WERI-Rb-1 (cell line): ENCODE measurements around the gene COL4A5.
"Not testable (repeated sequence)": the region's sequence is repeated elsewhere in the genome, so short reads cannot be mapped to it uniquely, and the experiment has no call there.

ENCODE experiments used
- DNase-seq: peaks from one replicate; pipeline ENCODE4 v3.0.0-alpha.2; 2020
- H3K27ac ChIP-seq: fragments of 250-450 bp; sonication (Bioruptor Pico); 2 replicates; pipeline ENCODE4 v1.5.1; 2020; ENCODE audit warnings: mild to moderate bottlenecking, moderate library complexity
- H3K27me3 ChIP-seq: fragments of 250-450 bp; sonication (Bioruptor Pico); 2 replicates; pipeline ENCODE4 v1.5.1; 2021; ENCODE audit warnings: mild to moderate bottlenecking, low read depth, moderate library complexity; ENCODE audit not compliant: insufficient read depth, severe bottlenecking
- H3K36me3 ChIP-seq: fragments of 250-450 bp; sonication (Bioruptor Pico); 2 replicates; pipeline ENCODE4 v1.5.1; 2020; ENCODE audit warnings: mild to moderate bottlenecking, moderate library complexity
- H3K4me3 ChIP-seq: 2 replicates; pipeline ENCODE4 v1.5.1; 2011; ENCODE audit warnings: low read depth, mild to moderate bottlenecking, control low read depth, low read length
- H3K9me3 ChIP-seq: fragments of 250-450 bp; sonication (Bioruptor Pico); 2 replicates; pipeline ENCODE4 v1.5.1; 2021; ENCODE audit warnings: mild to moderate bottlenecking, moderate library complexity; ENCODE audit not compliant: severe bottlenecking
- TF ChIP-seq, protein P1 (sequence below): IDR thresholded peaks from 2 replicates; pipeline ENCODE4 v1.5.1; 2011; ENCODE audit warnings: low read depth, mild to moderate bottlenecking, control low read depth, inconsistent platforms, low read length

Gene COL4A5

DNA sequence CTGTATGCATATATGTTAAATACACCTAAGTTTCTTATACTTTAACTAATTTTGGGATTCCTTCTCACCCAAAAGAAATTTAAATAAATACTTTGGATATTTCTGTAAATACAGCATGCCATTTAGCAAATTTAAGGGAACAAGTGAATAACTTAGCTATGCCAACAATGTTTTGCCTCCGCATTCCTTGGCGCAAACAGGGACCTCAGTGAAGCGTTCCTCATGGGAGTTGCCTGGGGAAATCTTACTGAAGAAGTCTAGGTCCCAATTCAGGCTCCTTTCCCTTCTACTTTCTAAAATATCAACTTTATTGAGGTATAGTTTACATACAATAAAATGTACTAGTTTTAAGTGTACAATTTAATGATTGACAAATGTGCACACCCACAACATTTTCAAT lies 25.0 kb downstream of the COL4A5 start:
- DNase-seq, result no peak
- TF ChIP-seq, protein P1, sequence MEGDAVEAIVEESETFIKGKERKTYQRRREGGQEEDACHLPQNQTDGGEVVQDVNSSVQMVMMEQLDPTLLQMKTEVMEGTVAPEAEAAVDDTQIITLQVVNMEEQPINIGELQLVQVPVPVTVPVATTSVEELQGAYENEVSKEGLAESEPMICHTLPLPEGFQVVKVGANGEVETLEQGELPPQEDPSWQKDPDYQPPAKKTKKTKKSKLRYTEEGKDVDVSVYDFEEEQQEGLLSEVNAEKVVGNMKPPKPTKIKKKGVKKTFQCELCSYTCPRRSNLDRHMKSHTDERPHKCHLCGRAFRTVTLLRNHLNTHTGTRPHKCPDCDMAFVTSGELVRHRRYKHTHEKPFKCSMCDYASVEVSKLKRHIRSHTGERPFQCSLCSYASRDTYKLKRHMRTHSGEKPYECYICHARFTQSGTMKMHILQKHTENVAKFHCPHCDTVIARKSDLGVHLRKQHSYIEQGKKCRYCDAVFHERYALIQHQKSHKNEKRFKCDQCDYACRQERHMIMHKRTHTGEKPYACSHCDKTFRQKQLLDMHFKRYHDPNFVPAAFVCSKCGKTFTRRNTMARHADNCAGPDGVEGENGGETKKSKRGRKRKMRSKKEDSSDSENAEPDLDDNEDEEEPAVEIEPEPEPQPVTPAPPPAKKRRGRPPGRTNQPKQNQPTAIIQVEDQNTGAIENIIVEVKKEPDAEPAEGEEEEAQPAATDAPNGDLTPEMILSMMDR, result no peak
- Histone ChIP-seq H3K36me3 (no peaks in the 10 kb centered on the region), H3K4me3 (no peak overlapping the region), H3K27ac (no peak overlapping the region), H3K27me3 (peaks cover 31% of the 10 kb centered on the region), H3K9me3 (no peaks in the 10 kb centered on the region)

DNA sequence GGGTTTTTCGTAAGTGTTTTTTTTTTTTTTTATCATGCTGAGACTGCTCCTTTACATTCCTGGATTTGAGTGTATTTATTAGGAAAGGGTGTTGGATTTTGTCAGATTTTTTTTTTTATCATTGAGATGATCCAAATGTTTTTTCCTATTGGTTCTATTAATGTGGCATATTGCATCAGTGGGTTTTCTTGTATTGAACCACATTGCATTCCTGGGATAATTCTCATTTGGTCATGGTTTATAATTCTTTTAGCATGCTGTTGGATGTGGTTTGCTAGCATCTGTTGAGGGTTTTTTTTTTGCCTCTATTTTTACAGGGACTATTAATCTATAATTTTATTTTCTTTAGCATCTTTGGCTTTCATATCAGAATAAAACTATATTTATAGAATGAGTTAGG lies 28.8 kb downstream of the COL4A5 start:
- no peak for DNase-seq
- H3K27me3 ChIP-seq, result peaks cover 10% of the 10 kb centered on the region
- TF ChIP-seq, protein P1, result no peak

DNA sequence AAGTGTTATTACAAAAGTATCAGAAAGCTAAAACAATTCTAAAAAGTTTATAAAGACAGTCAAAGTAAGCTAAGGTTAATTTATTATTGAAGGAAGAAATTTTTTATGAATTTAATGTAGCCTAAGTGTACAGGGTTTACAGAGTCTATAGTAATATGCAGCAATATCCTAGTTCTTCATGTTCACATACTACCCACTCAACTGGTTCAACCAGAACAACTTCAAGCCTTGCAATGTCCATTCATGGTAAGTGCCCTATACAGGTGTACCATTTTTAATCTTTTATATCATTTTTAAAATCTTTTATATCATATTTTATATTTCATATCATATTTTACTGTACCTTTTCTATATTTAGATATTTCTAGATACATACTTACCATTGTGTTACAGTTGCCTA lies 34.3 kb downstream of the COL4A5 start:
- H3K9me3 ChIP-seq, result no peaks in the 10 kb centered on the region
- TF ChIP-seq, protein P1, result no peak
- H3K4me3 ChIP-seq, result no peak overlapping the region
- H3K27ac ChIP-seq, result no peak overlapping the region
- no peak for DNase-seq
- H3K27me3 ChIP-seq, result peaks cover 17% of the 10 kb centered on the region
- no peaks in the 10 kb centered on the region for H3K36me3 ChIP-seq

More for the DNA sequence above, 28.8 kb downstream of the COL4A5 start:
- Histone ChIP-seq H3K27ac (no peak overlapping the region), H3K4me3 (no peak overlapping the region), H3K36me3 (no peaks in the 10 kb centered on the region), H3K9me3 (no peaks in the 10 kb centered on the region)

DNA sequence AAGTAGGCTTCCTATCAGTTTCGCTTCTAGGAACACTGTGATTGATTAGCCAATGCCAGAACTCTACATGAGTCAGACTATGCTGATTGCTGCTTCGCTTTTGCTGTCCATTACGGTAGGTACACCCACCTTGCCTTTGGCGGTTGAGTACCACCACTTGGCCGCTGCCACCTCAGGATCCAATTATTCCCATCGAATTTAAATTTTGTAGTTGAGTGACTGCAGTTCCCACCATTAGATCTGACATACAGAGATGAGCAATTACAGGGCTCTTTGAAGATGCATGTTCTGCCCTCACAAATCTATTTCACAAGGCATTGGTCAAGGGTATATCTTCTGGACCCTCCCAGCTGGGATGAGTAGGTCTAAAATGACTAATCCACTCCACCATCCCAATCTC lies 41.9 kb downstream of the COL4A5 start:
- H3K27me3 ChIP-seq, result peaks cover 17% of the 10 kb centered on the region
- not testable (repeated sequence) for H3K4me3 ChIP-seq, H3K36me3 ChIP-seq, H3K27ac ChIP-seq, DNase-seq, H3K9me3 ChIP-seq

DNA sequence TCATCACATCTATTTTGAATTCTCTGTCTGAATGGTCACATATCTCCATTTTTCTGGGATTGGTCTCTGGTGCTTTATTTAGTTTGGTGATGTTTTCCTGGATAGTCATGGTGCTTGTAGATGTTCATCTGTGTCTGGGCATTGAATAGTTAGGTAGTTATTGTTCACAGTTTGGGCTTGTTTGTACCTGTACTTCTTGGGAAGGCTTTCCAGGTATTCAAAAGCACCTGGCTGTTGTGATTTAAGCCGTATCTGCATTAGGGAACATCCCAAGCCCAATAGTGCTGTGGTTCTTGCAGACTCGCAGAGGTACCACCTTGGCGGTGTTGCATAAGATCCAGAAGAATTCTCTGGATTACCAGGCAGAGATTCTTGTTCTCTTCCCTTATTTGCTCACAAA lies 44.6 kb downstream of the COL4A5 start:
- Histone ChIP-seq H3K27ac (no peak overlapping the region), H3K27me3 (peaks cover 18% of the 10 kb centered on the region), H3K9me3 (no peaks in the 10 kb centered on the region), H3K4me3 (no peak overlapping the region), H3K36me3 (no peaks in the 10 kb centered on the region)
- no peak for DNase-seq
- TF ChIP-seq, protein P1, result no peak

DNA sequence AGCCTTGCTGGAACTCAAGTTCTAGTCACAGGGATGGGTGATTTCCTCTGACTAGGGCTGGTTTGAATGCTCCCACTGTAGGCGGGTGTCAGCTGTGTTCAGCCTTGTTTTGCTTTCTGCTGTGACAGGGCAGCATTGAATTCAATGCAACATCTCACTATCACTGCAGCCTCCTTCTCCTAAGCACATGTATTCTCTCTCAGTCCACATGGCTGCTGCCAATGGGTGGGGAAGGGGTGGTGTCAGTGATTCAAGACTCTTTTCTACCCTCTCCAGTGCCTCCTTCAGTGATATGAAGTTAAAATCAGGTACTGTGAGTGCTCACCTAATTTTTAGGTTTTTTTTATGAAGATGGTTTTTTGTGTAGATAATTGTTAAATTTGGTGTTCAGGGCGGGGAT lies 46.3 kb downstream of the COL4A5 start:
- Histone ChIP-seq H3K9me3 (no peaks in the 10 kb centered on the region), H3K36me3 (no peaks in the 10 kb centered on the region), H3K27me3 (peaks cover 29% of the 10 kb centered on the region), H3K4me3 (no peak overlapping the region), H3K27ac (no peak overlapping the region)
- TF ChIP-seq, protein P1, result no peak
- DNase-seq, result no peak
